Neuronal stem cell (in vitro differentiated cells): ENCODE measurements around the gene FAHD2A.

Experiments used
- DNase-seq: peaks from one replicate; pipeline ENCODE4 v3.0.0-alpha.2; 2013; ENCODE audit warnings: low spot score
- H2AFZ ChIP-seq: one replicate; pipeline ENCODE4 v1.6.1; 2013; ENCODE audit warnings: mild to moderate bottlenecking, low read length, inconsistent platforms
- H2AK5ac ChIP-seq: 2 replicates; pipeline ENCODE4 v1.6.1; 2013; ENCODE audit warnings: low read depth, mild to moderate bottlenecking, inconsistent platforms, low read length, moderate library complexity, mixed read lengths
- H2BK120ac ChIP-seq: 2 replicates; pipeline ENCODE4 v1.6.1; 2013; ENCODE audit warnings: low read depth, mild to moderate bottlenecking, inconsistent platforms, low read length, moderate library complexity, mixed read lengths
- H2BK12ac ChIP-seq: one replicate; pipeline ENCODE4 v1.6.1; 2013; ENCODE audit warnings: low read length, inconsistent platforms
- H2BK15ac ChIP-seq: 2 replicates; pipeline ENCODE4 v1.6.1; 2013; ENCODE audit warnings: mild to moderate bottlenecking, low read length, inconsistent platforms, mixed read lengths
- H2BK5ac ChIP-seq: one replicate; pipeline ENCODE4 v1.6.1; 2013; ENCODE audit warnings: inconsistent platforms, mild to moderate bottlenecking, low read length, moderate library complexity
- H3K14ac ChIP-seq: one replicate; pipeline ENCODE4 v1.6.1; 2013; ENCODE audit warnings: low read length, inconsistent platforms
- H3K18ac ChIP-seq: 2 replicates; pipeline ENCODE4 v1.6.1; 2013; ENCODE audit warnings: low read length, inconsistent platforms
- H3K23ac ChIP-seq: 2 replicates; pipeline ENCODE4 v1.6.1; 2013; ENCODE audit warnings: low read depth, mild to moderate bottlenecking, mixed read lengths, low read length, inconsistent platforms; ENCODE audit not compliant: poor library complexity
- H3K27ac ChIP-seq: replicated peaks from 3 replicates; pipeline ENCODE4 v1.5.1; 2013; ENCODE audit warnings: low read length, inconsistent platforms
- H3K27me3 ChIP-seq, 3 experiments: 2 replicates each; pipeline ENCODE4 v1.6.1; 2013; ENCODE audit warnings: low read length in 3 of 3, mild to moderate bottlenecking in 2 of 3, inconsistent platforms in 1 of 3, low read depth in 1 of 3, mixed read lengths in 1 of 3, moderate library complexity in 1 of 3; ENCODE audit not compliant: control insufficient read depth in 3 of 3, insufficient read depth in 3 of 3
- H3K36me3 ChIP-seq, 2 donors: replicated peaks in 1 of 2; 2 replicates each; pipeline ENCODE4 v1.6.1; 2013; ENCODE audit warnings: low read length in 2 of 2; ENCODE audit not compliant: control insufficient read depth in 2 of 2, insufficient read depth in 2 of 2
- H3K4ac ChIP-seq: 2 replicates; pipeline ENCODE4 v1.6.1; 2013; ENCODE audit warnings: inconsistent platforms, mild to moderate bottlenecking, low read length, moderate library complexity
- H3K4me1 ChIP-seq, 2 donors: 1 replicate in 1 of 2; 2 replicates in 1 of 2; pipeline ENCODE4 v1.6.1; 2013; ENCODE audit warnings: low read length in 2 of 2, low read depth in 1 of 2; ENCODE audit not compliant: control insufficient read depth in 2 of 2, insufficient read depth in 1 of 2
- H3K4me2 ChIP-seq: one replicate; pipeline ENCODE4 v1.6.1; 2013; ENCODE audit warnings: mild to moderate bottlenecking, low read length, inconsistent platforms; ENCODE audit not compliant: insufficient read depth, poor library complexity, severe bottlenecking
- H3K4me3 ChIP-seq, 2 donors: 2 replicates each; pipeline ENCODE4 v1.5.1; 2013; ENCODE audit warnings: low read length in 2 of 2, mild to moderate bottlenecking in 2 of 2, inconsistent platforms in 1 of 2, moderate library complexity in 1 of 2
- H3K79me1 ChIP-seq: one replicate; pipeline ENCODE4 v1.6.1; 2013; ENCODE audit warnings: low read depth, mild to moderate bottlenecking, inconsistent platforms, low read length, moderate library complexity
- H3K9ac ChIP-seq: one replicate; pipeline ENCODE4 v1.6.1; 2013; ENCODE audit warnings: mild to moderate bottlenecking, low read depth, low read length, inconsistent platforms; ENCODE audit not compliant: poor library complexity
- H3K9me3 ChIP-seq, 2 donors: replicated peaks in 1 of 2; 2 replicates each; pipeline versions ENCODE3 to v1.6.1; 2013; ENCODE audit warnings: low read length in 2 of 2, mild to moderate bottlenecking in 2 of 2, inconsistent platforms in 1 of 2, low read depth in 1 of 2, mixed read lengths in 1 of 2, moderate library complexity in 1 of 2; ENCODE audit not compliant: control insufficient read depth in 2 of 2, insufficient read depth in 1 of 2
- H4K8ac ChIP-seq: one replicate; pipeline ENCODE4 v1.6.1; 2013; ENCODE audit warnings: low read depth, mild to moderate bottlenecking, inconsistent platforms, low read length, moderate library complexity
- H4K91ac ChIP-seq: one replicate; pipeline ENCODE4 v1.6.1; 2013; ENCODE audit warnings: low read length, low read depth, mild to moderate bottlenecking, inconsistent platforms; ENCODE audit not compliant: poor library complexity
- WGBS, 2 donors: extraction: QIAGEN DNeasy Blood & Tissue Kit; methylation state at CpG; one replicate each; pipeline ENCODE4 v1.1.7; 2013; ENCODE audit warnings: missing lambda C conversion rate in 2 of 2, mixed read lengths in 1 of 2; ENCODE audit not compliant: insufficient read length in 2 of 2, insufficient replicate concordance in 1 of 2; ENCODE audit errors: extremely low coverage in 2 of 2; 5-methylcytosine and 5-hydroxymethylcytosine counted together

The FAHD2A gene

DNA sequence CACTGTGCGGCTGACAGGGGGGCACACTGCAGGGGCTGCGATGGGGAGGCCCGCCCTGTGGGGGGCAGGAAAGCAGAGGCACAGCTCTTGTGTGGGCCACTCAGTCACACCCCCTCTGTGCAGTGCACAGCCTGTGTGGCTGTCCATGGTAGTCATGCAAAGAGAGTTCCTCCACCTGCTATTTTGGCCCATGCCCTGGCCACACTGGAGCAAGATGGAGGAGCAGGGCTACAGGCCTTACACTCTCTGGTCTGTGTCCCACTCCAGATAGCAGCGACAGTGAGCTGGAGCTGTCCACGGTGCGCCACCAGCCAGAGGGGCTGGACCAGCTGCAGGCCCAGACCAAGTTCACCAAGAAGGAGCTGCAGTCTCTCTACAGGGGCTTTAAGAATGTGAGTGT is 28.5 kb upstream of the FAHD2A start:
- H3K4me1 ChIP-seq: no peaks in the 10 kb centered on the region
- H3K4me2 ChIP-seq: no peak overlapping the region
- peak overlapping the region; percentile 26 for H2BK5ac ChIP-seq
- H4K8ac ChIP-seq: no peak overlapping the region
- H3K14ac ChIP-seq: peak overlapping the region; percentile 84
- H3K23ac ChIP-seq: peak overlapping the region; percentile 80
- no peaks in the 10 kb centered on the region for H3K36me3 ChIP-seq
- H3K4me3 ChIP-seq: no peak overlapping the region
- peak overlapping the region; percentile 8 for H3K4ac ChIP-seq
- H2BK15ac ChIP-seq: no peak overlapping the region
- H2AK5ac ChIP-seq: peak overlapping the region; percentile 42
- no peak overlapping the region for H2BK12ac ChIP-seq
- H3K27ac ChIP-seq: no peak overlapping the region
- no peak overlapping the region for H4K91ac ChIP-seq
- H2AFZ ChIP-seq: no peak overlapping the region
- H3K9ac ChIP-seq: peak overlapping the region; percentile 21
- no peaks in the 10 kb centered on the region for H3K9me3 ChIP-seq
- no peaks in the 10 kb centered on the region for H3K79me1 ChIP-seq
- no CpG with 5 or more reads among the region's 6 CpGs for WGBS, 2 donors
- peaks cover 0 to 5% (median 0%) of the 10 kb centered on the region in 3 experiments for H3K27me3 ChIP-seq
- DNase-seq: no peak
- peak overlapping the region; percentile 28 for H3K18ac ChIP-seq
- no peak overlapping the region for H2BK120ac ChIP-seq

DNA sequence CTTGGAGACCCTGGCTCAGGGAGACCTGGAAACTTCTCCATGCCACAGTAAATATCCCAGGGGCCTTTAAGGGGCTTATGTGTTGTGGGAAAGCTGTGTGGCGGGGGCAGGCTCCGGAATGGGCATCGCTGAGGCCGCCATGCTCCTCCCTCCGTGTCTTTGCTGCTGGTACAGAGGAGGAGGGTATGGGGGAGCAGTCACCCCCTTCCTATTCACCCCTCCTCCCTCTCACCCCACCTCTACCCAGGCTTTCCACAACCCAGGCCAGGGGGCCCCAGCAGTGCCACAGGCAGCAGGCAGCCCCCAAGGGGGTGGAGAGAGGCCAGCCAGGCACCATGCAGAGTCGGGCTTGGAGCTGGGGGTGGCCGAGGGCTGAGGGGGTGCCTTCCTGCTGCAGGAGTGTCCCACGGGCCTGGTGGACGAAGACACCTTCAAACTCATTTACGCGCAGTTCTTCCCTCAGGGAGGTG is 28.0 kb upstream of the FAHD2A start:
- WGBS, 2 donors: no CpG with 5 or more reads among the region's 11 CpGs
- Histone ChIP-seq H4K8ac (no peak overlapping the region), H3K9me3 (no peaks in the 10 kb centered on the region)

DNA sequence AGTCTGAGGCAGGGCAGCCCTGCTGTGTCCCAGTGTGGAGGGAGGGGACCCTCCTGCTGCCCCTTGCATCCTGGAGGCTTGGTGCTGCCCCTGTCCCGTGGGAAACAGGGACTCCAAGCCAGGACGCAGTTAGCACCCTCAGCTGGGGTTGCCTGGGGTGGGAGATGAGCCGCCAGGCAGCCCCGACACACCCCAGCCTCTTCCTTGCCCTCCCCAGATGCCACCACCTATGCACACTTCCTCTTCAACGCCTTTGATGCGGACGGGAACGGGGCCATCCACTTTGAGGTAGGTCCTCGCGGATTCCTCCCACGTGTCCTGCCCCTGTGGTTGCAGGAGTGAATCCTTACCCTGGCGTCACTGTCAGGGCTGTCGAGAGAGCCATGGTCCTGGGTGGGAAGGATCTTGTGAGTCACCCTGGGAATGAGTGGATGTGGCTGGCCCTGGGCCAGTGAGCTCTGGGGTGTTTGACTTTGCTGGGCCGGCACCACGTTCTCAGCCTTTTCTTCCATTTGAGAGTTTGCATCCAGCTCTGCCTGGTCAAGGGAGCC is 27.5 kb upstream of the FAHD2A start:
- Histone ChIP-seq H2BK15ac (no peak overlapping the region), H3K79me1 (no peaks in the 10 kb centered on the region), H3K4me3 (no peak overlapping the region), H4K91ac (no peak overlapping the region), H3K4ac (no peak overlapping the region), H2AK5ac (no peak overlapping the region), H3K23ac (no peak overlapping the region), H2BK5ac (no peak overlapping the region), H4K8ac (no peak overlapping the region), H3K36me3 (no peaks in the 10 kb centered on the region), H2AFZ (no peak overlapping the region), H3K27ac (no peak overlapping the region), H3K9ac (no peak overlapping the region), H2BK120ac (no peak overlapping the region), H3K9me3 (no peaks in the 10 kb centered on the region), H3K18ac (peak overlapping the region; percentile 9), H3K4me2 (no peak overlapping the region), H2BK12ac (no peak overlapping the region), H3K27me3 (peaks cover 0 to 6% (median 0%) of the 10 kb centered on the region in 3 experiments), H3K4me1 (peaks cover 0 to 2% of the 10 kb centered on the region in 2 donors), H3K14ac (peak overlapping the region; percentile 42)
- no CpG with 5 or more reads among the region's 15 CpGs for WGBS, 2 donors
- no peak for DNase-seq

More for the DNA sequence above, 28.0 kb upstream of the FAHD2A start:
- no peaks in the 10 kb centered on the region for H3K79me1 ChIP-seq
- no peaks in the 10 kb centered on the region for H3K4me1 ChIP-seq
- no peak overlapping the region for H2AFZ ChIP-seq
- H3K27ac ChIP-seq: no peak overlapping the region
- H3K9ac ChIP-seq: no peak overlapping the region
- DNase-seq: no peak
- no peak overlapping the region for H2BK120ac ChIP-seq
- H3K4me3 ChIP-seq: no peak overlapping the region
- H2AK5ac ChIP-seq: peak overlapping the region; percentile 42
- H3K4ac ChIP-seq: no peak overlapping the region
- H3K14ac ChIP-seq: no peak overlapping the region
- no peak overlapping the region for H2BK15ac ChIP-seq
- H3K36me3 ChIP-seq: no peaks in the 10 kb centered on the region
- H2BK5ac ChIP-seq: peak overlapping the region; percentile 26
- no peak overlapping the region for H3K18ac ChIP-seq
- no peak overlapping the region for H3K4me2 ChIP-seq
- H4K91ac ChIP-seq: no peak overlapping the region
- peaks cover 0 to 6% (median 0%) of the 10 kb centered on the region in 3 experiments for H3K27me3 ChIP-seq
- no peak overlapping the region for H2BK12ac ChIP-seq
- no peak overlapping the region for H3K23ac ChIP-seq

DNA sequence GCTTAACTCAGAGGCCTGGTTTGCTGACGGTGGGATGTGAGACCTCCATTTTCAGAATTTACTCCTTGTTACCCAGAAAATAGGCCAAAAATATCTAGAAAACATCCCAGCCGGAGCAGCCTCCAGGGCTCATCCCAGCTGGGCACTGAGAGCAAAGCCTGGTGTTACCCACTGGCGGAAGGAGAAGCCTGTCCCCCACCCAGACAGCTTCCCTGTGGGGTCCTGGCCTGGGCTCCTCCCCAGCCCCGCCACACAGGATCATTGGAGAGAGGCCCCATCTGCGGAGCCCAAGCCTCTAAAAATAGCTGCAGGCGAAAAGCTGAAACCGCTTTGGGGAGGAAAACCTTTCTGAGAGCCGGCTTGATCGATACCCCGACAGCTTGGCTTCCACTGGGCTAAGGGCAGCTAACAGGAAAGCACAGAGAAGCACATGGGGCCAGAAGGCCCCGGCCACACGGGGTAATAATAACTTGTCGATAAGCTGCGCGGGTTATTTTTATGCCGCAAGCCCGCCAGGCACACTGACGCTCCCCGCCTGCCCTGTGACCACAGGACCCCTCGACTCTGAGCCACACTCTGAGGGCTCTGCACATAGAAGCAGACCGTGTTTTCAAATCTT is 26.9 kb upstream of the FAHD2A start:
- H3K4ac ChIP-seq: no peak overlapping the region
- WGBS, 2 donors: no CpG with 5 or more reads among the region's 21 CpGs
- peaks cover 0 to 5% (median 0%) of the 10 kb centered on the region in 3 experiments for H3K27me3 ChIP-seq

More for the DNA sequence above, 26.9 kb upstream of the FAHD2A start:
- Histone ChIP-seq H3K4me2 (no peak overlapping the region), H3K79me1 (no peaks in the 10 kb centered on the region), H3K4me3 (no peak overlapping the region), H3K36me3 (no peaks in the 10 kb centered on the region), H3K9ac (no peak overlapping the region), H2AK5ac (no peak overlapping the region), H2BK15ac (no peak overlapping the region), H2BK120ac (peak overlapping the region; percentile 16), H4K91ac (no peak overlapping the region), H2AFZ (peak overlapping the region; percentile 19), H2BK12ac (no peak overlapping the region), H3K27ac (no peak overlapping the region), H3K9me3 (no peaks in the 10 kb centered on the region), H3K4me1 (peaks cover 0 to 2% of the 10 kb centered on the region in 2 donors), H2BK5ac (no peak overlapping the region), H3K23ac (no peak overlapping the region), H4K8ac (no peak overlapping the region), H3K14ac (no peak overlapping the region), H3K18ac (no peak overlapping the region)
- DNase-seq: no peak
